ENCODE data around the gene RNF6. TPM values are rescaled to one million over a fixed set of nuclear protein-coding genes. Genes with fewer than 3 reads are reported as not detected.

The RNF6 gene
- total and polyA plus RNA-seq, 4 donors, result 14.7 to 32.5 (median 24.7) TPM

GRCh38 chr13:26213345-26213744 lies 8.8 kb downstream of the RNF6 start:
- Histone ChIP-seq H3K4me3 (no peak overlapping the region), H3K9ac (ENCODE audit: insufficient read depth in 1 of 2, low read length in 2 of 2) (no peak overlapping the region), H3K9me3 (ENCODE audit: control insufficient read depth in 4 of 4, insufficient read depth in 3 of 4, low read length in 3 of 4) (no peaks in the 10 kb centered on the region), H3K27me3 (ENCODE audit: control insufficient read depth in 3 of 3, insufficient read depth in 3 of 3, low read length in 2 of 3) (no peaks in the 10 kb centered on the region), H3K4me1 (ENCODE audit: control insufficient read depth in 5 of 5, insufficient read depth in 5 of 5, low read length in 5 of 5) (no peaks in the 10 kb centered on the region), H3K27ac (ENCODE audit: low read depth in 1 of 2, low read length in 1 of 2) (no peak overlapping the region), H3K36me3 (ENCODE audit: control insufficient read depth in 4 of 4, insufficient read depth in 4 of 4, low read length in 4 of 4) (peaks cover 26 to 39% (median 33%) of the 10 kb centered on the region in 4 donors)
- TF ChIP-seq CTCF (IDR thresholded peaks at IDR 0.05; ENCODE audit: control extremely low read depth, extremely low read depth), result no peak
- DNase-seq, result no peak
- 90 to 94% methylated on average over 1 of the region's 1 CpG for WGBS, 2 donors
- no peak for ATAC-seq (ENCODE audit: insufficient read depth, low FRiP score)

- ATAC-seq (ENCODE audit: insufficient read depth, low FRiP score) (no peak), DNase-seq (no peak)
- Histone ChIP-seq H3K36me3 (ENCODE audit: control insufficient read depth in 4 of 4, insufficient read depth in 4 of 4, low read length in 4 of 4) (peaks cover 0 to 20% (median 14%) of the 10 kb centered on the region in 4 donors), H3K27me3 (ENCODE audit: control insufficient read depth in 3 of 3, insufficient read depth in 3 of 3, low read length in 2 of 3) (no peaks in the 10 kb centered on the region), H3K27ac (ENCODE audit: low read depth in 1 of 2, low read length in 1 of 2) (no peak overlapping the region), H3K9me3 (ENCODE audit: control insufficient read depth in 4 of 4, insufficient read depth in 3 of 4, low read length in 3 of 4) (no peaks in the 10 kb centered on the region), H3K9ac (ENCODE audit: insufficient read depth in 1 of 2, low read length in 2 of 2) (no peak overlapping the region), H3K4me1 (ENCODE audit: control insufficient read depth in 5 of 5, insufficient read depth in 5 of 5, low read length in 5 of 5) (no peaks in the 10 kb centered on the region), H3K4me3 (no peak overlapping the region)
- 93 to 96% methylated on average over 1 of the region's 1 CpG for WGBS, 2 donors
- TF ChIP-seq CTCF (IDR thresholded peaks at IDR 0.05; ENCODE audit: control extremely low read depth, extremely low read depth), result no peak
These were observed 13.8 kb downstream of the RNF6 start for GRCh38 chr13:26208287-26208686.

- H3K27me3 ChIP-seq (ENCODE audit: control insufficient read depth in 3 of 3, insufficient read depth in 3 of 3, low read length in 2 of 3), result no peaks in the 10 kb centered on the region
- H3K9me3 ChIP-seq (ENCODE audit: control insufficient read depth in 4 of 4, insufficient read depth in 3 of 4, low read length in 3 of 4), result no peaks in the 10 kb centered on the region
- no peak overlapping the region for H3K4me3 ChIP-seq
- H3K4me1 ChIP-seq (ENCODE audit: control insufficient read depth in 5 of 5, insufficient read depth in 5 of 5, low read length in 5 of 5), result no peaks in the 10 kb centered on the region
- H3K27ac ChIP-seq (ENCODE audit: low read depth in 1 of 2, low read length in 1 of 2), result no peak overlapping the region
- TF ChIP-seq CTCF (IDR thresholded peaks at IDR 0.05; ENCODE audit: control extremely low read depth, extremely low read depth), result no peak
- peaks cover 0 to 7% (median 4%) of the 10 kb centered on the region in 4 donors for H3K36me3 ChIP-seq (ENCODE audit: control insufficient read depth in 4 of 4, insufficient read depth in 4 of 4, low read length in 4 of 4)
- H3K9ac ChIP-seq (ENCODE audit: insufficient read depth in 1 of 2, low read length in 2 of 2), result no peak overlapping the region
- DNase-seq (no peak), ATAC-seq (ENCODE audit: insufficient read depth, low FRiP score) (no peak)
These were observed 19.6 kb downstream of the RNF6 start for GRCh38 chr13:26202365-26202972.

GRCh38 chr13:26200811-26201210 lies 21.3 kb downstream of the RNF6 start:
- no peak for ATAC-seq (ENCODE audit: insufficient read depth, low FRiP score)
- DNase-seq, result no peak
- H3K4me1 ChIP-seq (ENCODE audit: control insufficient read depth in 5 of 5, insufficient read depth in 5 of 5, low read length in 5 of 5), result no peaks in the 10 kb centered on the region

More at GRCh38 chr13:26200811-26201210, 21.3 kb downstream of the RNF6 start:
- Histone ChIP-seq H3K9ac (ENCODE audit: insufficient read depth in 1 of 2, low read length in 2 of 2) (no peak overlapping the region), H3K36me3 (ENCODE audit: control insufficient read depth in 4 of 4, insufficient read depth in 4 of 4, low read length in 4 of 4) (peaks cover 0 to 3% (median under 1%) of the 10 kb centered on the region in 4 donors), H3K27me3 (ENCODE audit: control insufficient read depth in 3 of 3, insufficient read depth in 3 of 3, low read length in 2 of 3) (no peaks in the 10 kb centered on the region), H3K9me3 (ENCODE audit: control insufficient read depth in 4 of 4, insufficient read depth in 3 of 4, low read length in 3 of 4) (no peaks in the 10 kb centered on the region), H3K27ac (ENCODE audit: low read depth in 1 of 2, low read length in 1 of 2) (no peak overlapping the region), H3K4me3 (no peak overlapping the region)
- TF ChIP-seq CTCF (IDR thresholded peaks at IDR 0.05; ENCODE audit: control extremely low read depth, extremely low read depth), result no peak
